Activated CD8-positive, alpha-beta T cell treated with anti-CD3 and anti-CD28 coated beads, Interleukin-2, amount 10 ng/mL, durations not matched to agents 7 days and 5 days (primary cell): ENCODE measurements around the gene RASSF5. TPM values are rescaled to one million over a fixed set of nuclear protein-coding genes. Genes with fewer than 3 reads are reported as not detected.

Experiments used
- ATAC-seq: fragments of 150-1000 bp; cut with Tn5 transposase; one replicate; pipeline ENCODE4 v1.10.0; 2021; ENCODE audit warnings: moderate library complexity
- CTCF ChIA-PET: fragments of 350-600 bp; sonication (Branson Sonifier 250); formaldehyde crosslinking; loops from one replicate; lab custom pipeline; 2021; ENCODE audit warnings: antibody characterized with exemption; lab: Charles Lee
- POLR2A ChIA-PET: fragments of 350-600 bp; sonication (Branson Sonifier 250); formaldehyde crosslinking; loops from one replicate; lab custom pipeline; 2021; ENCODE audit warnings: antibody characterized with exemption; lab: Charles Lee
- DNase-seq: peaks from one replicate; pipeline ENCODE4 v3.0.0-alpha.2; 2020
- H3K27ac Mint-ChIP-seq: one replicate; pipeline ENCODE4 v1.8.0; 2021; ENCODE audit warnings: mild to moderate bottlenecking, mixed read lengths
- H3K27me3 Mint-ChIP-seq: one replicate; pipeline ENCODE4 v1.8.0; 2021; ENCODE audit warnings: low read depth, mixed read lengths
- H3K36me3 Mint-ChIP-seq: one replicate; pipeline ENCODE4 v1.8.0; 2021; ENCODE audit warnings: low read depth, mixed read lengths
- H3K4me1 Mint-ChIP-seq: one replicate; pipeline ENCODE4 v1.8.0; 2021; ENCODE audit warnings: low read depth, mixed read lengths
- H3K4me3 Mint-ChIP-seq: one replicate; pipeline ENCODE4 v1.8.0; 2021; ENCODE audit warnings: mild to moderate bottlenecking, mixed read lengths
- H3K9me3 Mint-ChIP-seq: one replicate; pipeline ENCODE4 v1.8.0; 2022; ENCODE audit warnings: mixed read lengths; ENCODE audit not compliant: insufficient read depth
- total RNA-seq, 2 experiments: library from RNA; stranded (reverse); gene quantifications; one replicate each; pipeline ENCODE4 v1.2.3, GENCODE V29; 2021

Gene RASSF5
- total RNA-seq, 2 experiments from 2014 or later, result 192 to 195 TPM

GRCh38 chr1:206570529-206570928, 63.2 kb downstream of the RASSF5 start:
- Mint-ChIP-seq H3K9me3 (no peaks in the 10 kb centered on the region), H3K27me3 (no peaks in the 10 kb centered on the region), H3K27ac (peak overlapping the region; percentile 44), H3K4me1 (peaks cover 100% of the 10 kb centered on the region), H3K4me3 (no peak overlapping the region), H3K36me3 (peaks cover 91% of the 10 kb centered on the region)
- ATAC-seq (no peak), DNase-seq (no peak)
- POLR2A ChIA-PET, result interaction anchor here (1.2 to 3.4 kb wide), 3 partner anchors 9 to 19 kb away, joined by 7 to 30 read pairs (median 7); no protein-coding TSS in a partner anchor
- CTCF ChIA-PET, result interaction anchor here (1.3 to 23.3 kb wide), 3 partner anchors 10 to 25 kb away, joined by 3 to 728 read pairs (median 49); no protein-coding TSS in a partner anchor

- peaks cover 99% of the 10 kb centered on the region for H3K4me1 Mint-ChIP-seq
- peak overlapping the region; percentile 91 for H3K27ac Mint-ChIP-seq
- CTCF ChIA-PET, result interaction anchor here (1.6 to 18.9 kb wide), 4 partner anchors 11 to 30 kb away, joined by 3 to 728 read pairs (median 220); no protein-coding TSS in a partner anchor
- no peak overlapping the region for H3K4me3 Mint-ChIP-seq
- DNase-seq (no peak), ATAC-seq (no peak)
- no peaks in the 10 kb centered on the region for H3K27me3 Mint-ChIP-seq
- POLR2A ChIA-PET, result interaction anchor here (16.7 kb wide), 1 partner anchor 17 kb away, joined by 276 read pairs; no protein-coding TSS in a partner anchor
- H3K36me3 Mint-ChIP-seq, result peaks cover 82% of the 10 kb centered on the region
- no peaks in the 10 kb centered on the region for H3K9me3 Mint-ChIP-seq
Observed at GRCh38 chr1:206572835-206573234, 65.5 kb downstream of the RASSF5 start.

GRCh38 chr1:206573319-206573718, 66.0 kb downstream of the RASSF5 start:
- no peak for DNase-seq
- ChIA-PET POLR2A (interaction anchor here (1.0 to 16.7 kb wide), 2 partner anchors 10 to 18 kb away, joined by 4 to 276 read pairs; no protein-coding TSS in a partner anchor), CTCF (interaction anchor here (1.1 to 18.9 kb wide), 6 partner anchors 10 to 111 kb away, joined by 3 to 728 read pairs (median 18); no protein-coding TSS in a partner anchor)
- ATAC-seq, result no peak
- Mint-ChIP-seq H3K9me3 (no peaks in the 10 kb centered on the region), H3K4me1 (peaks cover 99% of the 10 kb centered on the region), H3K27ac (peak overlapping the region; percentile 91), H3K36me3 (peaks cover 83% of the 10 kb centered on the region), H3K4me3 (peak overlapping the region; percentile 6), H3K27me3 (no peaks in the 10 kb centered on the region)

- ATAC-seq (no peak), DNase-seq (no peak)
- Mint-ChIP-seq H3K27ac (peak overlapping the region; percentile 91), H3K27me3 (no peaks in the 10 kb centered on the region), H3K9me3 (no peaks in the 10 kb centered on the region), H3K36me3 (peaks cover 83% of the 10 kb centered on the region), H3K4me3 (peak overlapping the region; percentile 62), H3K4me1 (peaks cover 99% of the 10 kb centered on the region)
- ChIA-PET CTCF (interaction anchor here (1.1 to 18.9 kb wide), 5 partner anchors 10 to 112 kb away, joined by 3 to 728 read pairs (median 26); no protein-coding TSS in a partner anchor), POLR2A (interaction anchor here (1.0 to 16.7 kb wide), 2 partner anchors 10 to 18 kb away, joined by 4 to 276 read pairs; no protein-coding TSS in a partner anchor)
Observed at GRCh38 chr1:206573762-206574161, 66.4 kb downstream of the RASSF5 start.

GRCh38 chr1:206575165-206575893, 68.0 kb downstream of the RASSF5 start:
- peaks cover 84% of the 10 kb centered on the region for H3K36me3 Mint-ChIP-seq
- peak; percentile 76 for DNase-seq
- no peaks in the 10 kb centered on the region for H3K27me3 Mint-ChIP-seq
- CTCF ChIA-PET, result interaction anchor here (1.0 to 18.9 kb wide), 11 partner anchors 9 to 108 kb away, joined by 3 to 728 read pairs (median 6); partner anchors contain the start of gene EIF2D
- peak; percentile 57 for ATAC-seq
- peaks cover 99% of the 10 kb centered on the region for H3K4me1 Mint-ChIP-seq
- POLR2A ChIA-PET, result interaction anchor here (0.7 to 16.7 kb wide), 7 partner anchors 8 to 68 kb away, joined by 3 to 276 read pairs (median 3); partner anchors contain the start of genes DYRK3 and RASSF5
- H3K27ac Mint-ChIP-seq, result peak overlapping the region; percentile 91
- no peaks in the 10 kb centered on the region for H3K9me3 Mint-ChIP-seq
- H3K4me3 Mint-ChIP-seq, result peak overlapping the region; percentile 62

GRCh38 chr1:206575894-206576737, 68.8 kb downstream of the RASSF5 start:
- peak overlapping the region; percentile 91 for H3K27ac Mint-ChIP-seq
- DNase-seq, result no peak
- ATAC-seq, result no peak
- POLR2A ChIA-PET, result interaction anchor here (1.0 to 16.7 kb wide), 6 partner anchors 7 to 69 kb away, joined by 3 to 276 read pairs (median 6); partner anchors contain the start of gene RASSF5
- no peaks in the 10 kb centered on the region for H3K9me3 Mint-ChIP-seq
- peaks cover 99% of the 10 kb centered on the region for H3K4me1 Mint-ChIP-seq
- peak overlapping the region; percentile 62 for H3K4me3 Mint-ChIP-seq
- CTCF ChIA-PET, result interaction anchor here (1.1 to 18.9 kb wide), 9 partner anchors 8 to 109 kb away, joined by 3 to 728 read pairs (median 7); partner anchors contain the start of gene EIF2D
- no peaks in the 10 kb centered on the region for H3K27me3 Mint-ChIP-seq
- H3K36me3 Mint-ChIP-seq, result peaks cover 84% of the 10 kb centered on the region

GRCh38 chr1:206577626-206578025, 70.3 kb downstream of the RASSF5 start:
- peak overlapping the region; percentile 91 for H3K27ac Mint-ChIP-seq
- CTCF ChIA-PET, result interaction anchor here (0.6 to 18.9 kb wide), 11 partner anchors 12 to 115 kb away, joined by 3 to 728 read pairs (median 4); partner anchors contain the start of gene EIF2D
- H3K27me3 Mint-ChIP-seq, result no peaks in the 10 kb centered on the region
- DNase-seq (no peak), ATAC-seq (no peak)
- peaks cover 84% of the 10 kb centered on the region for H3K36me3 Mint-ChIP-seq
- H3K4me1 Mint-ChIP-seq, result peaks cover 99% of the 10 kb centered on the region
- POLR2A ChIA-PET, result interaction anchor here (0.8 to 16.7 kb wide), 4 partner anchors 9 to 71 kb away, joined by 3 to 276 read pairs (median 36); no protein-coding TSS in a partner anchor
- no peaks in the 10 kb centered on the region for H3K9me3 Mint-ChIP-seq
- H3K4me3 Mint-ChIP-seq, result peak overlapping the region; percentile 77

GRCh38 chr1:206578068-206578977, 71.0 kb downstream of the RASSF5 start:
- peaks cover 84% of the 10 kb centered on the region for H3K36me3 Mint-ChIP-seq
- no peaks in the 10 kb centered on the region for H3K9me3 Mint-ChIP-seq
- no peaks in the 10 kb centered on the region for H3K27me3 Mint-ChIP-seq
- peaks cover 99% of the 10 kb centered on the region for H3K4me1 Mint-ChIP-seq
- H3K27ac Mint-ChIP-seq, result peak overlapping the region; percentile 91
- peak overlapping the region; percentile 77 for H3K4me3 Mint-ChIP-seq
- no peak for DNase-seq
- ATAC-seq, result no peak
- POLR2A ChIA-PET, result interaction anchor here (0.8 to 16.7 kb wide), 5 partner anchors 10 to 72 kb away, joined by 3 to 276 read pairs (median 11); no protein-coding TSS in a partner anchor
- CTCF ChIA-PET, result interaction anchor here (0.6 to 18.9 kb wide), 14 partner anchors 11 to 116 kb away, joined by 3 to 728 read pairs (median 4); partner anchors contain the start of gene EIF2D

GRCh38 chr1:206578978-206579374, 71.6 kb downstream of the RASSF5 start:
- ATAC-seq, result no peak
- no peaks in the 10 kb centered on the region for H3K27me3 Mint-ChIP-seq
- CTCF ChIA-PET, result interaction anchor here (0.8 to 18.9 kb wide), 12 partner anchors 12 to 100 kb away, joined by 3 to 728 read pairs (median 6); partner anchors contain the start of gene EIF2D
- peak overlapping the region; percentile 77 for H3K4me3 Mint-ChIP-seq
- H3K27ac Mint-ChIP-seq, result peak overlapping the region; percentile 91
- POLR2A ChIA-PET, result interaction anchor here (0.7 to 16.7 kb wide), 5 partner anchors 9 to 37 kb away, joined by 4 to 276 read pairs (median 11); no protein-coding TSS in a partner anchor
- H3K9me3 Mint-ChIP-seq, result no peaks in the 10 kb centered on the region
- DNase-seq, result no peak
- H3K4me1 Mint-ChIP-seq, result peaks cover 99% of the 10 kb centered on the region
- peaks cover 85% of the 10 kb centered on the region for H3K36me3 Mint-ChIP-seq
